Activated naive CD8-positive, alpha-beta T cell treated with anti-CD3 and anti-CD28 coated beads, Interleukin-2, amount 50 U/mL, for 24 hours (primary cell): Measurements from ENCODE around the gene GRB10.
"Not testable (repeated sequence)": the region's sequence is repeated elsewhere in the genome, so short reads cannot be mapped to it uniquely, and the experiment has no call there.

Experiments used
- ATAC-seq: fragments of 150-1000 bp; cut with Tn5 transposase; one replicate; pipeline ENCODE4 v1.10.0; 2021
- DNase-seq: peaks from one replicate; pipeline ENCODE4 v3.0.0; 2021
- H3K27ac Mint-ChIP-seq: one replicate; pipeline ENCODE4 v1.8.0; 2021; ENCODE audit warnings: mild to moderate bottlenecking, mixed read lengths
- H3K27me3 Mint-ChIP-seq: one replicate; pipeline ENCODE4 v1.8.0; 2021; ENCODE audit warnings: mixed read lengths
- H3K36me3 Mint-ChIP-seq: one replicate; pipeline ENCODE4 v1.8.0; 2021; ENCODE audit warnings: low read depth, mixed read lengths
- H3K4me1 Mint-ChIP-seq: one replicate; pipeline ENCODE4 v1.8.0; 2021; ENCODE audit warnings: mixed read lengths
- H3K4me3 Mint-ChIP-seq: one replicate; pipeline ENCODE4 v1.8.0; 2021; ENCODE audit warnings: mild to moderate bottlenecking, moderate library complexity, mixed read lengths
- H3K9me3 Mint-ChIP-seq: one replicate; pipeline ENCODE4 v1.8.0; 2021; ENCODE audit warnings: mixed read lengths

GRB10 gene

DNA sequence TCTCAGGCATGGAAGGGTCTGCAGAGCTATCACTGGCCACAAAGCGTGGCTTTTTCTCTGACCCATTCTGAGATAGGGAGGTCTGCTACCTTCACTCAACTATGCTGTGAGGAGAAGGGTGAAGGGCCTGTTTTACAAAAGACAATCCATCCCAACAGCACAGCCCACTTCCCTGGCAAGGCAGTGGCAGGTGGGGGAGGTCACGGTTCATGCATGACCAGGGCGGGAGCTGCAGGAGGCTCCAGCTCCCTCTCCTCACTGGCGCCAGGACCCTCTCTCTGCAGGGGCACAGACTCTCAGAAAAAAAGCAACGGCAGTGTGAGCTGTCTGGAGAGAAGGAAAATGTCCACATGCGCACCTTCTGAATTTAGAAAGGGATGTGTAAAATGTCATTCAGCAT is 28.5 kb downstream of the GRB10 start:
- no peak overlapping the region for H3K27ac Mint-ChIP-seq
- H3K4me1 Mint-ChIP-seq: peaks cover 6% of the 10 kb centered on the region
- no peaks in the 10 kb centered on the region for H3K9me3 Mint-ChIP-seq
- no peak overlapping the region for H3K4me3 Mint-ChIP-seq
- no peaks in the 10 kb centered on the region for H3K27me3 Mint-ChIP-seq
- DNase-seq (no peak), ATAC-seq (no peak)
- H3K36me3 Mint-ChIP-seq: no peaks in the 10 kb centered on the region

- Mint-ChIP-seq H3K9me3 (no peaks in the 10 kb centered on the region), H3K27me3 (no peaks in the 10 kb centered on the region), H3K4me1 (peaks cover 6% of the 10 kb centered on the region), H3K4me3 (no peak overlapping the region), H3K36me3 (no peaks in the 10 kb centered on the region), H3K27ac (no peak overlapping the region)
- DNase-seq (no peak), ATAC-seq (no peak)
These were observed 30.3 kb downstream of the GRB10 start for GRCh38 chr7:50752422-50752821.

DNA sequence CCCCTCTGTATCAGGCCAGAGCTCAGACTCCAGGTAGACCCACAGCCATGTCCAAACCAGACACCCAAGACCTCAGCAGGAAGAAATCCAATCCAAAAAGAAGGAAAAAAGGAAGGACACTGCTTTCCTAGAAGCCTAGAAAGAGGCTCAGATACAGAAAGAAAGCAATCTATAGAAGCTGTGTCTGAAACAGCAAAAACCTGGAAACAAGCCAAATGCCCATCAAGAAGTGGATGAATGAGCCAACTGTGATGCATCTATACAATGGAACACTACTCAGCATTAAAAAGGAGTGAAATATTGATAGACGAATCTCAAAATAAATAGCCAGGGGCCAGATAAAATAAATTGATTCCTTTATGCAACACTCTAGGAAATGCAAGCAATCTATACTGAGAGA is 31.6 kb downstream of the GRB10 start:
- Mint-ChIP-seq H3K36me3 (no peaks in the 10 kb centered on the region), H3K27me3 (no peaks in the 10 kb centered on the region), H3K27ac (no peak overlapping the region), H3K9me3 (no peaks in the 10 kb centered on the region), H3K4me3 (no peak overlapping the region), H3K4me1 (peaks cover 6% of the 10 kb centered on the region)
- ATAC-seq (no peak), DNase-seq (no peak)

DNA sequence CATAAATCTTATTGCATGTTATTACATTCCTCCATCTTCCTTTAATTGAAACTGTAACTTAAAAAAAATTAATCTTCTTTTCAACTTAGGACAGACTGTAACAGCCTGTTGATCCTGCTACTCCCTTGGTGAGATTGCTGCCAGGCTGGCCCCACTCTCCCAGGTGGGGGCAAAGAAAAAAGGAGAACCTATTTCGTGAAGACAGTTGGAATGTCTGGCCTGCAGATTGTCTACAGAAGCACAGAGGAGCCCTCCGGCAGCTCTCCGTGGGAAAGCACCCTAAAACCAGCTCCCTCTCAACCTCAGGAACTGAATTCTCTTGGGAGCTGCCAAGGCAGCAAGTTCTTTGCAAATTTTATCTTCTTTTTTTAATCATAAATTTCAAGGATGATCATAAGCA is 32.8 kb downstream of the GRB10 start:
- no peaks in the 10 kb centered on the region for H3K27me3 Mint-ChIP-seq
- H3K36me3 Mint-ChIP-seq: no peaks in the 10 kb centered on the region
- H3K4me1 Mint-ChIP-seq: peaks cover 6% of the 10 kb centered on the region
- no peak for DNase-seq
- no peak for ATAC-seq
- no peak overlapping the region for H3K4me3 Mint-ChIP-seq
- H3K27ac Mint-ChIP-seq: no peak overlapping the region
- no peaks in the 10 kb centered on the region for H3K9me3 Mint-ChIP-seq

DNA sequence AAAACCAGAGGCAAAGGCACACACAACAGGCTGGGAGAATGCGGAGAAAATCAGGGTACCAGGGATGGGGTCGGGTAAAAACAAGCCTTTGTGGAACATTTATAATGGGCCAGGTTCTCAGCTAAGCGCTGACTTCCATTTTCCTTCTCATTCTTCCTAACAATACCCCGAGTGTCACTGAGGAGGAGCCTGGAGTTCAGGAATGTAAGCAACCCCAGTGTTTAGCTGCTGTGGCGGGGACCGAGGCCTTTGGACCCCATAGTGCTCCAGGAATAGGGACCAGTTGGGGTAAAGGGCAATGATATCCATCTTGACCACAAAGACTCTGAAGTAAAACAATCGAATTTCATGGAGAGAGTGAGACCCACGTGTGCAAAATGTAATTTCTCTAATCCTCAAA is 34.2 kb downstream of the GRB10 start:
- no peak overlapping the region for H3K4me3 Mint-ChIP-seq
- no peak for DNase-seq
- H3K36me3 Mint-ChIP-seq: no peaks in the 10 kb centered on the region
- H3K4me1 Mint-ChIP-seq: peaks cover 2% of the 10 kb centered on the region
- H3K27ac Mint-ChIP-seq: no peak overlapping the region
- H3K9me3 Mint-ChIP-seq: no peaks in the 10 kb centered on the region
- no peaks in the 10 kb centered on the region for H3K27me3 Mint-ChIP-seq
- no peak for ATAC-seq

DNA sequence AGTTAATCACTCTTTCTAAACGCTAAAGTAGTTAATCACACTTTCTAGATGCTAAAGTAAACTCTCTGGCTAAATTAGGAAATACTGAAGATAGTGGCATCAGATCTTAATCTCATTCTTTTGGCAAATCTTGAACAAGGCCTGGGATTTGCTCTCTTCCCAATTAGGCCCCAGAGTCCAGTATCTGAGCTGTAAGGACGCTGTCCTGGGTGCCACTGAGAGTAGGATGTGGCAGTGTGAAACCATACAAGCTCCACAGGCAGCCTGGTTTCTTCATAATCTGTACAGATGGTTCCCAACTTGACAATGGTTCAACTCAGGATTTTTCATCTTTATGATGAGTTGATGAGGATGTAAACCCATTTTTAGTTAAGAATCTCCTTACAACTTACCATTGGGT is 36.9 kb downstream of the GRB10 start:
- no peaks in the 10 kb centered on the region for H3K9me3 Mint-ChIP-seq
- no peaks in the 10 kb centered on the region for H3K36me3 Mint-ChIP-seq
- H3K27me3 Mint-ChIP-seq: no peaks in the 10 kb centered on the region
- H3K27ac Mint-ChIP-seq: no peak overlapping the region
- H3K4me3 Mint-ChIP-seq: no peak overlapping the region
- DNase-seq (no peak), ATAC-seq (no peak)
- no peaks in the 10 kb centered on the region for H3K4me1 Mint-ChIP-seq

- H3K27ac Mint-ChIP-seq: no peak overlapping the region
- no peaks in the 10 kb centered on the region for H3K36me3 Mint-ChIP-seq
- no peaks in the 10 kb centered on the region for H3K27me3 Mint-ChIP-seq
These were observed 37.4 kb downstream of the GRB10 start for GRCh38 chr7:50745336-50745735.

GRCh38 chr7:50743893-50744292 is 38.8 kb downstream of the GRB10 start:
- Mint-ChIP-seq H3K27ac (no peak overlapping the region), H3K27me3 (no peaks in the 10 kb centered on the region), H3K4me3 (no peak overlapping the region), H3K4me1 (peaks cover 12% of the 10 kb centered on the region), H3K9me3 (no peaks in the 10 kb centered on the region), H3K36me3 (no peaks in the 10 kb centered on the region)
- DNase-seq (no peak), ATAC-seq (no peak)

More at GRCh38 chr7:50745336-50745735, 37.4 kb downstream of the GRB10 start:
- Mint-ChIP-seq H3K4me3 (no peak overlapping the region), H3K4me1 (no peaks in the 10 kb centered on the region), H3K9me3 (no peaks in the 10 kb centered on the region)
- DNase-seq (no peak), ATAC-seq (no peak)

DNA sequence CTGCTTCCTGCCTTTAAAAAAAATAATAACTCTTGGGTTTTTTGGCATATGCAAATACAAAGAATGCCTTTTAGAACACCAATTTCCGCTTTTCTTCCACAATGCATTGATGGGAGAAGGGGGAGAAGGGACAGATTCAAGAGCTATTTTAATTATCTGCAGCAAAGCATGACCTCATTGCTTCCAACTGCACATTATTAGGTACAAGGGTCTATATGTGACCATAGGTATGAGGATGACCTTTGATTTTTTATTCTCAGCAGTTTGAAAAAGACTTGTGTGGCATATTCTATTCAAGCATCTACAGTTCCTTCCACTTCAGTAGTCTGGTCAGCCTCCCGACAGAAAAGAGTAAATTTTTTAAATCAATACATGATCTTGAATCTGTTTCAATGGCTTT is 39.7 kb downstream of the GRB10 start:
- no peak for ATAC-seq
- peaks cover 12% of the 10 kb centered on the region for H3K4me1 Mint-ChIP-seq

GRCh38 chr7:50742401-50742800 is 40.3 kb downstream of the GRB10 start:
- Mint-ChIP-seq H3K27ac (no peak overlapping the region), H3K4me3 (no peak overlapping the region), H3K36me3 (no peaks in the 10 kb centered on the region), H3K27me3 (no peaks in the 10 kb centered on the region), H3K9me3 (no peaks in the 10 kb centered on the region), H3K4me1 (peaks cover 12% of the 10 kb centered on the region)
- ATAC-seq (no peak), DNase-seq (no peak)

More for the DNA sequence above, 39.7 kb downstream of the GRB10 start:
- DNase-seq: no peak
- no peaks in the 10 kb centered on the region for H3K9me3 Mint-ChIP-seq
- no peak overlapping the region for H3K27ac Mint-ChIP-seq
- no peaks in the 10 kb centered on the region for H3K36me3 Mint-ChIP-seq
- no peaks in the 10 kb centered on the region for H3K27me3 Mint-ChIP-seq
- H3K4me3 Mint-ChIP-seq: no peak overlapping the region

DNA sequence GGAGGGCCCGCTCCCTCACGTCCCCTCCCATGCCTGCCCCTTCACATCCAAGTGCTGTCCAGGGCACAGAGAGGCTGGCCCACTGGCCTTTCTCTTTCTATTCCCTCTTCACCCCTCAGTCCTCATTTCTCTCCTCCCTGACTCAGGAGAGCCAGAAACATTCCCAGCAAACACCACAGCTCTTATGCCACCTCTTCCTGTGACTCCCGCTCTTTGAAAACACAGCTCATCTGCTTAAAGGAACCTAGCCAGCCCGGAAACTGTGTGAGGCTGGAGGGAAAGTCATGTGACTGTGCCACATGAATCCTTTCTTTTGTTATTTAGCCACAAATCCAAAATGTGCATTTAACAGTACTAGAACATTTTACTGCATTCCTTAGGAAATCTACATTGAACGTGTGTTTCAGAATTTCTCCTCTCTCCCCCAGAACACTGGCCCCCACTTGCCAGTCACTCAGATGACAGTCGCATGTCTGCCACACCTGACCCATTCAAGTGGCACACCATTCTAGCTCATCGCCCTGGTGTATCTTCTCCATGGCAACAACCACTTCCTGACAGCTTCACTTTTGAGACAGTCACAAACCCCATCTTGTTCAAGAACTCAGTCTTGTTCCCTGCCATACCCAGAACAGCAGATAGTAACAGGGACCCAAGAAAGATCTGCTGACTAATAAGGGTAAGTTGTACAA is 42.8 kb downstream of the GRB10 start:
- H3K36me3 Mint-ChIP-seq: no peaks in the 10 kb centered on the region
- peak; percentile 96 for ATAC-seq

GRCh38 chr7:50738932-50739331 is 43.8 kb downstream of the GRB10 start:
- H3K36me3 Mint-ChIP-seq: no peaks in the 10 kb centered on the region
- H3K27me3 Mint-ChIP-seq: no peaks in the 10 kb centered on the region
- DNase-seq (no peak), ATAC-seq (no peak)
- no peak overlapping the region for H3K4me3 Mint-ChIP-seq
- no peaks in the 10 kb centered on the region for H3K9me3 Mint-ChIP-seq
- H3K27ac Mint-ChIP-seq: peak overlapping the region; percentile 82
- H3K4me1 Mint-ChIP-seq: peaks cover 12% of the 10 kb centered on the region

More for the DNA sequence above, 42.8 kb downstream of the GRB10 start:
- peaks cover 12% of the 10 kb centered on the region for H3K4me1 Mint-ChIP-seq
- peak overlapping the region; percentile 25 for H3K4me3 Mint-ChIP-seq
- no peaks in the 10 kb centered on the region for H3K27me3 Mint-ChIP-seq
- no peaks in the 10 kb centered on the region for H3K9me3 Mint-ChIP-seq
- H3K27ac Mint-ChIP-seq: peak overlapping the region; percentile 82
- peak; percentile 29 for DNase-seq

- H3K4me3 Mint-ChIP-seq, DNase-seq, ATAC-seq, H3K9me3 Mint-ChIP-seq, H3K27me3 Mint-ChIP-seq, H3K27ac Mint-ChIP-seq, H3K36me3 Mint-ChIP-seq: not testable (repeated sequence)
- H3K4me1 Mint-ChIP-seq: peaks cover 12% of the 10 kb centered on the region
These were observed 46.9 kb downstream of the GRB10 start for GRCh38 chr7:50735836-50736235.

GRCh38 chr7:50735333-50735732 is 47.4 kb downstream of the GRB10 start:
- peak overlapping the region; percentile 25 for H3K4me3 Mint-ChIP-seq
- H3K9me3 Mint-ChIP-seq: no peaks in the 10 kb centered on the region
- H3K27ac Mint-ChIP-seq: no peak overlapping the region

DNA sequence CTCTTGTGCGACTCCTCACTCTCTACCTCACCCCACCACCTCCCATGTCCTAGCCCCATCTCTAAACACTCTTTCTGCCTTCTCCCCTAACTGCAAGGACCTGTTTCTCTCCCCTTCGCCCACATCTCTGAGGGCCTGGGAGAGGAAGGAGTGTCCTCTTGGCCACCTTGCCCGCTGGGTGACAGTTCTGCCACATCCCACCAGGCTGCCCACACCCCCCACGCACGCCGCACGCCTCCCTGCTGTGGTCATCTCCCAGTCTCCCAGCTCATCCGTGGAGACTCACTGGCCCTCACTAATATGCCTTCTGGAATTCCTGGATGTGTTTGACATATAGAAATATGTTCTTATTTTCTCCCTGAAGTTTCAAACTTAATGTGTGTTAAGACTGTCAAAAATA is 48.5 kb downstream of the GRB10 start:
- DNase-seq (no peak), ATAC-seq (no peak)
- no peaks in the 10 kb centered on the region for H3K27me3 Mint-ChIP-seq
- no peak overlapping the region for H3K27ac Mint-ChIP-seq
- no peak overlapping the region for H3K4me3 Mint-ChIP-seq
- H3K4me1 Mint-ChIP-seq: peaks cover 2% of the 10 kb centered on the region
- no peaks in the 10 kb centered on the region for H3K9me3 Mint-ChIP-seq
- no peaks in the 10 kb centered on the region for H3K36me3 Mint-ChIP-seq

More at GRCh38 chr7:50735333-50735732, 47.4 kb downstream of the GRB10 start:
- H3K27me3 Mint-ChIP-seq: no peaks in the 10 kb centered on the region
- H3K36me3 Mint-ChIP-seq: no peaks in the 10 kb centered on the region
- no peak for ATAC-seq
- peaks cover 12% of the 10 kb centered on the region for H3K4me1 Mint-ChIP-seq
- no peak for DNase-seq

GRCh38 chr7:50733552-50733951 is 49.1 kb downstream of the GRB10 start:
- no peak overlapping the region for H3K27ac Mint-ChIP-seq
- no peak for DNase-seq
- ATAC-seq: no peak
- no peaks in the 10 kb centered on the region for H3K36me3 Mint-ChIP-seq
- no peaks in the 10 kb centered on the region for H3K4me1 Mint-ChIP-seq
- H3K4me3 Mint-ChIP-seq: no peak overlapping the region
- no peaks in the 10 kb centered on the region for H3K9me3 Mint-ChIP-seq
- H3K27me3 Mint-ChIP-seq: no peaks in the 10 kb centered on the region
